ENCODE measurements around the gene IFT88. TPM values are rescaled to one million over a fixed set of nuclear protein-coding genes. Genes with fewer than 3 reads are reported as not detected.

IFT88 gene
- total RNA-seq, 1 experiment from 2014 or later, result 8.7 TPM

GRCh38 chr13:20686863-20687579 lies 120.1 kb downstream of the IFT88 start:
- DNase-seq (ENCODE audit: low spot score), result no peak

DNA sequence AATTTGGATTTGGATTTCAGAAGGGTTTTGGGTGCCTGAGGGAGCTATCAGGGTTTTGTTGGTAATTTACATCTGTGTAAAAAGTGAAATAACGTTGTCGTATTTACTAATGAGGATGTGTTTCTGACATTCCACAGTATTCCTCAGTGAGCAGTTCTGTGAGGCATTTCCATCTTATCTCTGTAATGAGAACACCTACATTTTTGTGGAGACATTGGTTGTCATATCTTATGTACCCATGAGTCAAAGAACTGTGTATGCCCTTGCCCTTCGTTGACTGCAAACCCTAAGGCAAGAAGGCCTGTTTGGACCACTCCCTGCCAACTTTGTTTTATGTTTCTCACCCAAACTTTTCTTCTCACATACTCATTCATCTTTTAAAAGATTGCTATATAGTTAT lies 122.3 kb downstream of the IFT88 start:
- DNase-seq (ENCODE audit: low spot score), result no peak

DNA sequence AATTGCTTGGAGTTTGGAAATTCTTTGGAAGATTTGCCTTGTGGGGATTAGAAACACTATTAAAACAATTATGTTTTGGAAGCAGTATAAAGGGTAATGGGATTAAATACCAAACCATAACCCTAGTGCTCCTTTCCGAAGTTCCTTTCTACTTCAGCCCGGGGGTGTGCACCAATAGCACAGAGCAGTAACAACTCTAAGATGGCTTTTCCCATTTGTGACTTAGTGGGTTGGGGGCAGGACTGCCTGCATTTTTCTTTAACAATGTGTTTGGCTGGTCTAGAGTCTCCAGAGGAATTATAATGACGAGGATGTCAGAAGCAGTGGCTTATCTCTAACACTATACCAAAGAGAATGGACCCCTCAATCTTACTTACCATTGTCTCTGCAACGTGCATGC lies 124.7 kb downstream of the IFT88 start:
- no peak for DNase-seq (ENCODE audit: low spot score)

DNA sequence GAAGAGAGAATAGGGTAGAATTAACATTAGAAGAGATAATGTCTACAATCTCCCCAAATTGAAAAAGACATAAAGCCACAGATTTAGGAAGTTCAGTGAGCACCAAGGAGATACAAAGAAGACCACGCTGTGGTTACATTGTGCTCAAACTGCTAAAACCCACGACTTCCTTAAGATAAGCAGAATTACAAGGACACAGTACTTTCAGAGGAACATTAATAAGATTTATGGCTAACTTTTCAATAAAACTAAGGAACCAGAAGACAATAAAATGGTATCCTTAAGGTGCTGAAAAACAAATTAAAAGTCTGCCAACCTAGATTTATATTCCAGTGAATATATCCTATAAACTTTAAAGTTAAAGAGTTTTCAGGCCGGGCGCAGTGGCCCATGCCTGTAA lies 129.1 kb downstream of the IFT88 start:
- DNase-seq (ENCODE audit: low spot score), result no peak

- DNase-seq (ENCODE audit: low spot score), result no peak
These were observed 132.8 kb downstream of the IFT88 start for GRCh38 chr13:20699715-20700114.

GRCh38 chr13:20700288-20700687 lies 133.3 kb downstream of the IFT88 start:
- no peak for DNase-seq (ENCODE audit: low spot score)

DNA sequence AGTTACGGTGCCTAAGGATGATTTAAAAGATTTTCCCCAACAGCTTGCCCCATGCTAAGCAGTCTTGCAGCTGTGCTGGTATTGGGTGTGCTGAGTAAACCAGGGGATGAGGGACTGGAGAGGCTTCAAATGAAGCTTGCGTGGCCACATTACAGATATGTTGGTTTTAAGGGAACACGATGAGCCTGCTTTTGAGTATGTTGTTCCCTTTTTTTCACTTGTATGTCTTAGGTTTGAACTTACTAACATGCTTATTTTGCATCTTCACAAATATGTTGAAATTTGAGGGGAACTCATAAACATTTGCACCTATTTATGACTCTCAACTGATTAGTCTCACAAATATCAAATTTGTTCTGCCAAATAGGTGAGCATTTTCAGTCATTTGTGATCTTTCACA lies 134.5 kb downstream of the IFT88 start:
- no peak for DNase-seq (ENCODE audit: low spot score)

GRCh38 chr13:20702530-20702914 lies 135.6 kb downstream of the IFT88 start:
- no peak for DNase-seq (ENCODE audit: low spot score)

GRCh38 chr13:20702915-20703779 lies 136.2 kb downstream of the IFT88 start, which contains the start of gene IL17D:
Gene IL17D, plus strand, starts transcription at chr13:20703699. Its CDS starts 303 bp downstream, at chr13:20704002.
- no peak for DNase-seq (ENCODE audit: low spot score)

- DNase-seq (ENCODE audit: low spot score), result peak; percentile 46
These were observed 137.0 kb downstream of the IFT88 start for GRCh38 chr13:20703780-20704458.

DNA sequence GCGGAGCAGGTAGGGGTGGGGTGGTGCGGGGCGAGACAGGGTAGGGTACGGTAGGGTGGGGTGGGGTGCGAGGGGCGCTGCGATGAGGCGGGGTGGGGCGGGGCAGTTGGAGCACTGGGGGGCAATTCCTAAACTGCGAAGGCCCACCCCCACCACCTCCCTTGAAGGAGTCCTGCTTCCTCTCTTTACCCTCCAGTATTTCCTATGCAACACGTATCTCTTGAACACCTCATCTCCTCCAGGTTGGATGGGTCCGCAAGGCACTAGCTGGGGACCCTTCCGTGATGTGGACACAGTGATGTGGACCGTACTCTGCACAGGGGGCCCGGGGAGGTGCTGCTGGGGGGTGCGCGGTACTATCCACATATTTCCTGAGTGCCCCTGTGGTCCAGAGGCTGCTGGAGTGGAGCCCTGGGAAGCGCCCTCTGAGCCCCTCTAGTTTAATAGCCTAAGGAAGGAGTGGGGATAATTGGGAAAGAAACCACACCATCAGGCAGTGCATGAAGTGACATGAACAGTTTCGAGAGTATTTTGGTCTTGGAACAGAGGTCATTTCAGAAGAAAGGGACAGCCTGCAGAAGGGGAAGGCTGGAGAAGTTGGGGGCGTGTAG lies 137.6 kb downstream of the IFT88 start:
- no peak for DNase-seq (ENCODE audit: low spot score)

- DNase-seq (ENCODE audit: low spot score), result no peak
These were observed 139.7 kb downstream of the IFT88 start for GRCh38 chr13:20706661-20707060.

- DNase-seq (ENCODE audit: low spot score), result no peak
These were observed 141.3 kb downstream of the IFT88 start for GRCh38 chr13:20708216-20708615.

- no peak for DNase-seq (ENCODE audit: low spot score)
These were observed 142.4 kb downstream of the IFT88 start for GRCh38 chr13:20709369-20709768.

- no peak for DNase-seq (ENCODE audit: low spot score)
These were observed 142.8 kb downstream of the IFT88 start for GRCh38 chr13:20709782-20710181.

GRCh38 chr13:20711301-20712044 lies 144.5 kb downstream of the IFT88 start:
- DNase-seq (ENCODE audit: low spot score), result no peak

DNA sequence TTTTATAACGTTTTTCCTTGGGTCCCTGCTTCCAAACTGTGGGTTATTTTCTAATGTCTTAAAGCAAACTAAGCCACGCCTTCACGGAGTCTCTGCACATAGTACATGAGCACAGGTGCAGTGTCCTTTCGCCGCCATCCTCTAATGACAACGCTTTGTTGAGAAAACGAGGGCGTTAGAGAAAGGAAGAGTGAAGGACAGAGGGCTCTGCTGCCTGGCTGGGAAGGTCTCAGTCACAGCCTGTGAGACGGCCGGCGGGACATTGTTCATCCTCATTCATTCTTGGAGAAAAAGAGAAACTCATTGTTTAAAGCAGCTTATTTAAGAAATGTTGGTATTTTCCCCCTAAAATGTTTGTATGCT lies 146.0 kb downstream of the IFT88 start:
- no peak for DNase-seq (ENCODE audit: low spot score)

DNA sequence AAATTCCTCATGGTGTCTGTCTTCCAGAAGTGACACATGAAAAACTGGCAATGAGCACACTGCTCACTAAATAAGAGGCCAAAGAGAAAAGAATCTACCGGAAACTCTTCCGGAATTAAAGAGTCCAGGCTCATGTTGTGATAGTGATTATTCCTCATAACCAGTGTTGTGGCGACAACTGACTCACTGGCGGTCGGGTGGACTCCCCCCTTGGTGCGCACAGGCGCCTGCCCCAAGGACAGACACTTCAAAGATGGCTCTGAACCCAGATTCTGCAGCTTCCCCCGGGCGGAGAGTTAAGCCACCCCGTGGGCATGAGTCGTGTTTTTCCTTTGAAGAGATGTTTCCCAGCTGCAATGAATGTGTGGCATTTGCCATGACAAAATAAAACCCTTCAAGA lies 146.8 kb downstream of the IFT88 start:
- DNase-seq (ENCODE audit: low spot score), result peak; percentile 14

GRCh38 chr13:20714161-20714560 lies 147.2 kb downstream of the IFT88 start:
- peak; percentile 63 for DNase-seq (ENCODE audit: low spot score)

DNA sequence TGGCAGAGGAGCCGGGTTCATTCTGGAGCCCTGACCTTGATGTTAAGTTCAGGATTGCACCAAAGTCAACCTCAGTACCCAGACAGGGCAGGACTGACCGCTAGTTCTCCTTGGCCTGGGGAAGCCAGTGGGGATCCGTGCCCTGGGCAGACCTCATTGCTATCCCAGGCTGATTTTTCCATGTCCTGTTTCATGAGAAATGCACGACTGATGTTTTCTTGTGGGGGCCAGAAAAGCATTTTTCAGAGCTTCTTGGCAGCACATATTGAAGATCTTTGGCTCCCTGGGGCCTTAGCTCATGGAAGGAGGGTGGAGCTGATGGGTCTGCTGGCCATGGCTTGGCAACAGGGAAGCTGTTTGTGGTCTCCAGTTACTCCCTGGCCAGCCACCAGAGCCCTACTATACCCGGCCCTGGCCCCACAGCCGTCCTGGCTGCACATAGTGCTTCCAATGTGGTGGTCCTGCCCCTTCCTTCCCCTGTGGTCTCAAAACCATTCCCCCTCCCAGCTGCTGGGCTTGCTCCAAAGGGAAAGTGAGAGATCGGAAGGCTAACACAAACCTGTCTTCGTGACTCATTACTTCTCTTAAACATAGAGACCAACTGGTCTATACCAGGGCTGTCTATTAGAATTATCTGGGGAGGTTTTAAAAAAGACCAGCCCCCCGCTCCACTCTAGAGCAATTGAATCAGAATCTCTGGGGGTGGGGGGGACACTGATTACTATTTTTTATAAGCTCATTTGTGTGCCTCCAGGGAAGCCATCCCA lies 147.8 kb downstream of the IFT88 start:
- DNase-seq (ENCODE audit: low spot score), result peak; percentile 57

DNA sequence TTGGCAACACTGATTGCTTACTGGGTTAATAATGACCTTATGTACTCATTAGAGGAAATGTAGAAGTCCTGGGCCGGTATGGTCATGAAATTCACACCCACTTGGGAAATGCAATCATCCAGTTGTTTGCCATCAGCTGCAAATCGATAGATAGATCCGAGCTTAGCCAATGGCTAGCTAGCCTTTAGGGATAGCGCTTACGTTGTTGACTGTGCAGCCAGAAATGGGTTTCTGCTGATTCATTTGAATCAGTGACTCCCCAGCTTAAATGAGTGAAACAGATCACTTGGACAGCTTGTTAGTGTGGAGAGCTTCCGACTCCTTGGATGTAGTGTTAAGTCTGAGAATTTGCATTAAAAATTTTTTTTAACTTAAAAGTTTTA lies 148.4 kb downstream of the IFT88 start:
- DNase-seq (ENCODE audit: low spot score), result no peak
